ENCODE data around the gene CIB1. TPM values are rescaled to one million over a fixed set of nuclear protein-coding genes. Genes with fewer than 3 reads are reported as not detected.

Gene CIB1
- total and polyA plus RNA-seq, 10 of the 15 experiments (the other 5 are each of a cell fraction or from before 2014, with no cell fraction given) = 10.8 to 155 (median 81.9) TPM

- peak; percentile 42 for TF ChIP-seq USF1 (IDR thresholded peaks at IDR 0.05; ENCODE audit: borderline replicate concordance, extremely low read length, insufficient read depth, low read depth, low read length)
- peak; percentile 13; the same call in 1 of the 2 replicates for TF ChIP-seq EED (IDR thresholded peaks at IDR 0.05; ENCODE audit: low read depth)
- no peak for TF ChIP-seq SREBF1 (IDR thresholded peaks at IDR 0.05; ENCODE audit: low read length)
- no peak for TF ChIP-seq NR2C2 (IDR thresholded peaks at IDR 0.05; ENCODE audit: borderline replicate concordance, control insufficient read depth, insufficient read length, low read depth)
- TF ChIP-seq CHD1 (IDR thresholded peaks at IDR 0.05; ENCODE audit: low read depth, low read length) = no peak
- no peak for TF ChIP-seq MYB (IDR thresholded peaks at IDR 0.05; ENCODE audit: borderline replicate concordance, low read depth, low read length)
- TF ChIP-seq HDAC2 (IDR thresholded peaks at IDR 0.05) = no peak
- no peak for TF ChIP-seq HSF1 (IDR thresholded peaks at IDR 0.05; ENCODE audit: low read depth, low read length)
- peak; percentile 75 for TF ChIP-seq MEF2B (IDR thresholded peaks at IDR 0.05; ENCODE audit: partially characterized antibody, poor library complexity, severe bottlenecking)
- TF ChIP-seq BACH1 (IDR thresholded peaks at IDR 0.05; ENCODE audit: borderline replicate concordance) = peak; percentile 55; the same call in 1 of the 2 replicates
- no peak for TF ChIP-seq ZZZ3 (IDR thresholded peaks at IDR 0.05; ENCODE audit: control insufficient read depth, insufficient read length, low read depth)
- no peak for TF ChIP-seq ASH2L (IDR thresholded peaks at IDR 0.05; ENCODE audit: borderline replicate concordance, low read depth)
- peak; percentile 61 to 73; a peak in 3 of 4 replicates for TF ChIP-seq IKZF2 (IDR thresholded peaks at IDR 0.05)
- 0 out of 2 replicates have a peak, but pooled peaks have one; percentile 4 for TF ChIP-seq IRF4 (IDR thresholded peaks at IDR 0.05; ENCODE audit: low read depth, low read length)
- TF ChIP-seq MTA2 (IDR thresholded peaks at IDR 0.05; ENCODE audit: low read depth) = no peak
- 0 out of 2 replicates have a peak, but pooled peaks have one; percentile 26 for TF ChIP-seq CREM (IDR thresholded peaks at IDR 0.05; ENCODE audit: low read depth)
- TF ChIP-seq EZH2 (IDR thresholded peaks at IDR 0.05; ENCODE audit: borderline replicate concordance, control insufficient read depth, low read depth, low read length) = no peak
- TF ChIP-seq CEBPB (IDR thresholded peaks at IDR 0.05; ENCODE audit: borderline replicate concordance in 1 of 2, low read depth in 2 of 2, low read length in 2 of 2) = no peak
- TF ChIP-seq CBFB (IDR thresholded peaks at IDR 0.05; ENCODE audit: low read depth) = 0 out of 2 replicates have a peak, but pooled peaks have one; percentile 23
- TF ChIP-seq BHLHE40 (IDR thresholded peaks at IDR 0.05; ENCODE audit: borderline replicate concordance in 1 of 2, low read depth in 2 of 2, low read length in 1 of 2) = peak; percentile 4 to 26; a peak in 1 of 4 replicates
- no peak for TF ChIP-seq GABPA (IDR thresholded peaks at IDR 0.05; ENCODE audit: low read depth)
- TF ChIP-seq CBX3 (IDR thresholded peaks at IDR 0.05; ENCODE audit: borderline replicate concordance, low read depth) = no peak
- peak; percentile 62; the same call in 1 of the 2 replicates for TF ChIP-seq ATF7 (IDR thresholded peaks at IDR 0.05; ENCODE audit: low read depth)
- TF ChIP-seq ZBTB4 (CRISPR knock-in tag; IDR thresholded peaks at IDR 0.05) = no peak
These were observed 2.4 kb downstream of the CIB1 start (continued) for GRCh38 chr15:90231028-90232017.
